NCI-H345 treated with DMSO at 0.1 percent for 48 hours (cell line): ENCODE data around the gene BCAR1.
"Not testable (repeated sequence)": the region's sequence is repeated elsewhere in the genome, so short reads cannot be mapped to it uniquely, and the experiment has no call there.

Experiments
- DNase-seq: peaks from one replicate; lab custom pipeline; 2025; ENCODE audit not compliant: unreplicated experiment; lab: John Stamatoyannopoulos, UW

The BCAR1 gene

DNA sequence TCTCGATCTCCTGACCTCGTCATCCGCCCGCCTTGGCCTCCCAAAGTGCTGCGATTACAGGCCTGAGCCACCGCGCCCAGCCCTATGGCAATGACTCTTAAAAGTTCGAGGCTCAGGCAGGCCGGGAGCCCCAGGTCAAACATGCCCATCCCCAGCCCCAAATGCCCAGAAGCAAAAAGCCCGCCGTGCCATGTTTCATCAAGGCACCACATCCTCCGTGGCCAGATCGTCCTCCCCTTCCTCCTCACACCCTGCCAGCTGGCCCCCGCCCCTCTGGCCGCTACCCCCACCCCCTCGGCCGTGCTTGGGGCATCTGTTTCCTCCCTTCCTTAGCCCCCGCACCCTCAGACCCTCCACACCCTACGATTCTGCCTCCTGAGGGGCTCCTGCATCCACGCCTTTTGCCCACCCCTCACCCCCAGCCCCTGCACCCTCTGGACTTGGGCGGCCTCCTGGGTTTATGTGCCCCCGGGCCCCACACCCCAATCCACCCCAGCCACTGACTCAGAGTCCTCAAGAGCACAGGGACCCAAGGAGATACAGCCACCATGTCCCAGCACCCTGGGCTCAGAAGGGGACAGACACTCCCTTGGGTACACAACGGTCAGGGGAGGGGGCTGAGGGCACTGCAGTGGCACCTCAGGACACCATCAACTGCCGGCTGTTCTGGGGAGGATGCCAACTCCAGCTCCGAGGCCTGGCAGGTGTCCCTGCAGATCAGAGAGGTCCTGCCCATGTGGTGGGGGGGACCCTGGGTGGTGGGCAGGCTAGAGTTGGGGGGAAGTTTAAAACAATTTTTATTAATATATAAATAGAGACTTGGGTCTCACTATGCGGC, 25.5 kb downstream of the BCAR1 start:
- DNase-seq, result no peak

DNA sequence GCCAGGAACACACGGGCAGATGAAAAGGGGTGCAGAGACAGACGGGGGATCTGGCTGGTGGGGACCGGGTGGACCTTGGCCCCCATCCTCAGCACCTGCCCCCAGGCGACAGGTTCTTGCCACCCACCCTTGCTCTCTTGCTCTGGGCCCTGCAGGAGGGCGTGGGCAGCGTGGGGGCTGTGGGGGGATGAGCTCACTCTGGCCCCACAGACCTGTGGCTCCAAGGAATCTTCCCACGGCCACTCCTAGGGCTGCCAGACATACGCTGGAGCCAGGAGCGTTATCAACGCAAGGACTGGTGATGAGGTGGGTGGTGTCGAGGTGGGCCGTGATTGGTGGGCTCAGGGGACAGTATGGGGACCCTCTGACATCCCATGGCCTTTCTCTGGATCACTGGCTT, 26.3 kb downstream of the BCAR1 start:
- no peak for DNase-seq

- no peak for DNase-seq
These were observed 26.9 kb downstream of the BCAR1 start for GRCh38 chr16:75224306-75225082.

DNA sequence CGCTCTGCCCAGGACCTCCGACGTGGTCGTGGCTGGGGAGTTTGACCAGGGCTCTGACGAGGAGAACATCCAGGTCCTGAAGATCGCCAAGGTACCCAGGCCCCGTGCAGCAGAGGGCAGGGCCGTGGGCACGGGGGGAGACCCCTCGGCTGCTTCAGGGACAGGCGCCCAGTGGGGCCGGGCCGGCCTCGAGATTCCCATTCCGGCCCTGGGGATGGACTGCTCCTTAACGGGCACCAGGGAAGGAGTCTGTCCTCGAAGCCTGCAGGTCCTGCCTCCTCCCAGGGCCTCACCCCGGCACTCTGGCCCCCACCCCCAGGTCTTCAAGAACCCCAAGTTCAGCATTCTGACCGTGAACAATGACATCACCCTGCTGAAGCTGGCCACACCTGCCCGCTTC, 28.3 kb downstream of the BCAR1 start:
- not testable (repeated sequence) for DNase-seq

DNA sequence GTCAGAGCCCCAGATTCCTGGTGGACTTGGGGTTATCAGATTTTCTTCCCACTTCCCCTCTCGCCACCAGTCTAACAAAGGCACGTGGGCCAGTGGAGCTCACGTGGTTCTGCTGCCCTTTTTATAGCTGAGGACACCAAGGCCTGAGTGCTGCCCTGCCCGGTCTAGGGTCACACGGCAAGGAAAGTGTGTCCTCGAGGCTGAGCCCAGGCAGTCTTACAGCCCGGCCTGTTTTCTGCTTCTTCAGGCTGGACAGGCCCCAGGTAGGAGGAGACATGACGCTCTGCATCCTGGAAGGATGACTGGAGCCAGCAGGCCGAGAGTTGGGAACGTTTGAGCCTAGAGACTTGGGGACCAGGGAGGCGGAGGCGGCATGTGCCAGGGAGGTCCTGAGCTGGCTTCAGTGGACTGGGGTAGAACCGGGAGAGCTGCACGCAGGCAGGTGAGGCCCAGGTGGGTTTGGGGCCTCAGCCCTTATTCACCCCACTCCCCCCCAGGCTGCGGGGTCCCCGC, 29.1 kb downstream of the BCAR1 start:
- no peak for DNase-seq

DNA sequence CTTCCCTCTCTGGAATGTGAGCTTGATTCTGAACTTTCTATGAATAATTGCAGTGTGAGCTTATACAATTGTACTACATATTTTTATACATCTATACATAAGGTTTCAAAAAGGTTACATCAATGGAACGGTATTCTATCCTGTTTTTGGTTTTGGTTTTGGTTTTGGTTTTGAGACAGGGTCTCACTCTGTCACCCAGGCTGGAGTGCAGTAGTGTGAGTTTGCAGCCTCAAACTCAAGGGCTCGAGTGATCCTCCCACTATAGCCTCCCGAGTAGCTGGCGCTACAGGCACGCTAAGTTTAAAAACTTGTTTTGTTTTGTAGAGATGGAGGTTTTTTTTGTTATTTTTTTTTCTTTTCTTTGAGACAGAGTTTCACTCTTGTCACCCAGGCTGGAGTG, 31.6 kb downstream of the BCAR1 start:
- DNase-seq, result no peak

DNA sequence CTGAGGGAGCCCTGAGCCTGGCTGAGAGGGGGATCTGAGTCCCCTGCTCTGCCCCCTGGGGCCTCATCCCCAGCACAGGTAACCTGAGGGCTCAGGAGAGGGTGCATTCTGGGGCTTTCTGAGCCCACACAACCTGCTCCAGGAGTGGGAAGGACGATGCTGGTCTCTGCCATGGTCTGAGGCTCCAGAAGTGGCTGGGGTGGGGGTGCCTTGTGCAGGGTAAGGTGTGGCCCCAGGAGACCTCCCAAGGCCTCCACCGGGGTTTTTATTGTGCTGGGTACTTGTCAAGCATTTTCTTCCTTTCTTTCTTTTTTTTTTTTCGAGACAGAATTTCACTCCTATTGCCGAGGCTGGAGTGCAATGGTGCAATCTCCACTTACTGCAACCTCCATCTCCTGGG, 32.3 kb downstream of the BCAR1 start:
- no peak for DNase-seq

DNA sequence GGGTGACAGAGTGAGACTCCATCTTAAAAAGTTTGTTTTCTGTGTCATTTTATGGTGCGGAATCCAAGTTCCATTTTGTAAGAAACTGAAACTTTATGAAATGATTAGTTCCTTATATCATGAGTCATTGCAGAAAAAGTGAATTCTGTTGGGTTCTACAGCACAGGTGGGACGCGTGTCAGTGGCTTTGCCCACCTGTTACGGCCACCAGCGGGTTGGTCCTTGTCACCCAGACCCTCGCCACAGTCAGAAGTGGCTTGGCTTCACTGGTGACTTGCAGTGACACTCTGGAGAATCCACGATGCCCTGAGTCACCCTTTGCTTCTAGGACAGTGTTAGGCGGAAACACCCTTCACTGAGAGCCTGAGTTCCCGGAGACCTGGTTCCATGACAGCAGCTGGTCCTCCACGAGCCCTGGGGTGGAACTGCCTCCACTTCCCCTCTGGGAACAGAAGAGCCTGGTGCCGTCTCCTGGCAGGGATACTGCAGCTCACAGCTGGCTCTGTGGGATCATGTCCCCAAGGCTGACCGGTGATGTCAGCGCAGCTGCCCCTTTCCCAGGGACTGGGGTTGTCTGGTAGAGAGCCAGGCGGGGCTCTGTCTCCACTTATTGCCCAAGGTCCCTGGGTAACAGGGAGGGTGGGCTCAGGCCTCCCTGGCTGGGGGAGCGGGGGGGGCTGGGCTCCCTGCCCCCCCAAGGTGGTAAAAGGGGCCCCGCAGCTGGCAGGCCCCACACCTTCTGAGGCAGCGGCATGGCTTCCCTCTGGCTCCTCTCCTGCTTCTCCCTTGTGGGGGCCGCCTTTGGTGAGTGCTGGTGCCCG, 33.0 kb downstream of the BCAR1 start, which contains the start of gene CTRB1:
TSS of gene CTRB1 (plus strand) at position 733 of the 821 bp plus-strand sequence. CDS start at position 753, 20 bp downstream.
- DNase-seq, result no peak

GRCh38 chr16:75217389-75217851, 34.0 kb downstream of the BCAR1 start:
- no peak for DNase-seq

- no peak for DNase-seq
These were observed 34.8 kb downstream of the BCAR1 start for GRCh38 chr16:75216576-75216975.

DNA sequence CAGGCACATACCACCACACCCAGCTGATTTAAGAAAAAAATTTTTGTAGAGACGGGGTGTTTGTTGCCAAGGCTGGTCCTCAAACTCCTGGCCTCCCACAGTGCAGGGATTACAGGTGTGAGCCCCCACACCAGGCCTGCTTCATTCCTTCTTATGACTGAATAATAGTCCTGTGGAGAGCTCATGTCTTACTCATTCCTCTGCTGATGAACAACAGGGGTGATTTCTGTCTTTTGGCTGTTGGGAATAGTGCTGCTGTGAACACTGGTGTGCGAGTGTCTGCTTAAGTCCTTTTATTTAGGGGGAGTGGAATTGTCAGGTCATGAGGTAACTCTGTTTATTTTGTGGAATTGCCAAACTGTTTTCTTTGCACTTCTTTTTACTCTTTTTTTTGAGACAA, 35.3 kb downstream of the BCAR1 start:
- no peak for DNase-seq

DNA sequence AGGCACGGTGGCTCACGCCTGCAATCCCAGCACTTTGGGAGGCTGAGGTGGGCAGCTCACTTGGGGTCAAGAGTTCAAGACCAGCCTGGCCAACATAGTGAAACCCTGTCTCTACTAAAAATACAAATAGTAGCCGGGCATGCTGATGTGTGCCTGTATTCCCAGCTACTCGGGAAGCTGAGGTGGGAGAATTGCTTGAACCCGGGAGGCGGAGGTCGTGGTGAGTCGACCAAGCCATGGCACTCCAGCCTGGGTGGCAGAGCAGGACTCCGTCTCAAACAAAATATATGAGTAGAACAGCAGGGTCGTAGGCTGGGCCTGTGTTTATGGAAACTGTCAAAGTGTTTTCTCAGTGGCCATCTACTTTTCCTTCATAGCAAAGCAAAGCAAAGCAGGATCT, 40.1 kb downstream of the BCAR1 start:
- DNase-seq, result not testable (repeated sequence)

DNA sequence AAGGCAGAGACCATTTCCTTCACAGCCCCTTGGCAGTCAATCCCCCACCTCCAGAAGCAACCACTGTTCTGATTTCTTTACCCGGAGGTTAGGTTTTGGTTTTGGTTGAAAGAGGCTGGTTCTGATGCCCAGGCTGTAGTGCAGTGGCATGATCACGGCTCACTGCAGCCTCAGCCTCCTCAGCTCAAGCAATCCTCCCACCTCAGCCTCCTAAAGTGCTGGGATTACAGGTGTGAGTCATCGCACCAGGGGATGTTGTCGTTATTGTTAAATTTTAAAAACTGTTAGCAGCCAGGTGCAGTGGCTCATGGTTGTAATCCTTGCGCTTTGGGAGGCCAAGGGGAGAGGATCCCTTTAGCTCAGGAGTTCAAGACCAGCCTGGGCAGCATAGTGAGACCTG, 41.5 kb downstream of the BCAR1 start:
- DNase-seq, result no peak

- not testable (repeated sequence) for DNase-seq
These were observed 41.9 kb downstream of the BCAR1 start for GRCh38 chr16:75209514-75209913.

GRCh38 chr16:75208861-75209505, 42.4 kb downstream of the BCAR1 start:
- DNase-seq, result no peak

DNA sequence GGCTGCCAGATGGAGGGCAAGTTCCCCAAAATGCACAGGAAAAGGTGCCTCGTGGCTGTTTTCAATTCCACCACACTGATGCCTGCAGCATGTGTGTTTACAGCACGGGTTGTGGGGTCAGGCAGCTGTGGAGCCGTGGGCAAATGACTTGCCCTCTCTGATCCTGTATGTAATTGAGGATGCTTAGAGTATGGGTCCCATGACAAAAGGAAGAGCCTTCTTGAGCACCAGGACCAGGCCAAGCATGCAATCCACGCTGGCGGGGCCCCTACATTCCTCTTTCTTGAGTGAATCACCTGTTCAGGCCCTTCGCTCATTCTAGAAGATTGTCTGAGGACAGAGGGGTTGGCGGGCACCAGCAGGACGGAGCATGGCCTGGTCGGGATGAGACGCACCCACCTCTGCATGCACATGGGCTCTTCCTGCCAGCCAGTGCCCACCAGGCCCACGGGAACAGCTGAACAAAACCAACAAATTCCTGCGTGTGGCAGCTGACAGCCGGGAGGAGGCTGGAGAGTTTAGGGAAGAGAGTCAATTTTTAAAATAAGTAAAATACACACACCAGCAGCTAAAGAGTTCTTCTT, 43.1 kb downstream of the BCAR1 start:
- no peak for DNase-seq

GRCh38 chr16:75207831-75208230, 43.6 kb downstream of the BCAR1 start:
- DNase-seq, result no peak

- no peak for DNase-seq
These were observed 44.5 kb downstream of the BCAR1 start, which contains the start of gene CTRB2 for GRCh38 chr16:75206749-75207451. TSS of gene CTRB2 (minus strand) at chr16:75207161. CDS start at chr16:75207141, 20 bp downstream.
